DMS153 treated with DMSO at 0.1 percent for 48 hours (cell line): ENCODE data around the gene NKAIN2.
A peak's percentile ranks its signal among the peaks of the same experiment; 100 is the strongest.
"Not testable (repeated sequence)": the region's sequence is repeated elsewhere in the genome, so short reads cannot be mapped to it uniquely, and the experiment has no call there.

Experiments
- DNase-seq: peaks from one replicate; lab custom pipeline; 2025; ENCODE audit not compliant: unreplicated experiment; lab: John Stamatoyannopoulos, UW

Gene NKAIN2

DNA sequence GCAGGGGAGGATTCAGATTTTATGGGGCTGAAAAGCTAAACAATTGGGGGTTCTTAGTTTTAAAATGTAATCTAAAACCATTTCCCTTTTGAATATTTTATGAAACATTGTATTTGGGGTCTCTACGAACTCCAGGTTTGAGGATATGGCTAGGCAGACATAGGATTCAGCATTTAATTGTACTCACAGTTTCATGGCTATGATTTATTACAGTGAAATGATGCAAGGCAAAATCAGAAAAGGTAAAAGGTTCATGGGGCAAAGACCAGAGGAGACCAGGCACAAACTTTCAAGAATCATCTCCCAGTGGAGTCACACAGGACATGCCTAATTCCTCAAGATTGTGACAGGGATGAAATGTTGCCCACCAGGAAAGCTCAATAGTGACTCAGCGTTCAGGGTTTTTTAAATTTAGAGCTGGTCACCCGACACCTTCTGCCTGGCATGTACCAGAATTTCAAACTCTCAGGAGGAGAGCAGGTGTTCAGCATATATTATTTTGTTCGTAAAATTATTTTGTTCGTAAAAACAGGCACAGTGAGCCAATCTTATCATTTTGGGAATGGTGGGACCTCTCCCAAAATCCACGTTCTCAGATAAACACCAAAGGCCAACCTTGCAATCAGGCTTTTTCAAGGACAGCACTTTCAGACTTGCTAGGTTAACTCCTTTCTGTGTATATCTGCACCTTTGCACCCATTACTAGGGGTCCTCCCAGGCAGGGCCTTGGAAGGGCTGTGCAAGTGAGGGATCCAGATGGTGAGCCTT lies 270.3 kb downstream of the NKAIN2 start:
- no peak for DNase-seq

DNA sequence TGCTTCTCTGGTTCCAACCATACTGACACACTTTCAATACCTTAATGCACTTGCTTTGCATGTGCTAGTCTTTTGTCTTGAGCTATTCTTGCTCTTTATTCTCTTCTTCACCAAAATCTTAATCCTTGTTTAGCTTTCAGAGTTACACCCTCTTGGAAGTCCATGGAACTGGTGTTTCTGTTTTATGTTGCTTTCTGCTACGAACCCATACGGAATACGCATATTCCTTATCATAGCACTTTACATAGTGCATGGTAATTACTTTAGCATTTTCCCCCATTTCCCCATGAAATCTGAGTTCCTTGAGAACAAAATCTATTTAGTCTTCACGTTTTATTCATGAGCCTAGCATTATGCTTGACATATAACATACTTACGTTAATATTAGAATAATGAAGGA lies 270.9 kb downstream of the NKAIN2 start:
- no peak for DNase-seq

DNA sequence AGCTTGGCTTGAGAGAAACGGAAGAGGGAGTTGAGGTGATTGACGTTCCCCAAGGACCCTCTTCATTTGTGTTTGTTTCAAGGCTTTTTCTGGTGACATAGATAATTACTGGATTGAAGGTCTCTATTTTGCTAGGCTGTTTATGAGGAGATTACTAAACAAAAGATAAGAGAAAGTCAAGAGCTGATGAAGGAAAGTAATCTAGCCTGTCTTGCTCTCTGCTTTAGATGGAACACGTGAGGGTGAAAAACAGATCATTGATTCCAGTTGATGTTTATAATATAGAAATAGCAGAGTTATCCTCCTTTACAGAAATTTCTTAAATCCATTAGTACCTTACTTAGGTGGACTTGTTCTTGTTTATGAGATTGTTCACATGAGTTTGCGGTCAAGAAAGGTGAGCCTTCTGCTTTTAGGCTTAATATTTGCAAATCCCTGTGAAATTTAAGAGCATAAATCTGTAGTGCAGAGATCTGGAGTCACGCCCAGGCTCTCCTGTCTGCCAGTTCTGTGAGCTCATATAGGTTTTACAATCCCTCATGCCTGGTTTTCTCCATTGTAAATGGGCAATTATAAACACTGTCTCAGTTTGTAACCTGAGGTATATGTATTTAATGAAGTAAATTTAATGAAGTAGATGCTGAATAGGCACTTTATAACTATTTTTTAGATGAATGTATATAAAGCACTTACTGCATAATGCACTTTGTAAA lies 272.8 kb downstream of the NKAIN2 start:
- peak; percentile 76 for DNase-seq

DNA sequence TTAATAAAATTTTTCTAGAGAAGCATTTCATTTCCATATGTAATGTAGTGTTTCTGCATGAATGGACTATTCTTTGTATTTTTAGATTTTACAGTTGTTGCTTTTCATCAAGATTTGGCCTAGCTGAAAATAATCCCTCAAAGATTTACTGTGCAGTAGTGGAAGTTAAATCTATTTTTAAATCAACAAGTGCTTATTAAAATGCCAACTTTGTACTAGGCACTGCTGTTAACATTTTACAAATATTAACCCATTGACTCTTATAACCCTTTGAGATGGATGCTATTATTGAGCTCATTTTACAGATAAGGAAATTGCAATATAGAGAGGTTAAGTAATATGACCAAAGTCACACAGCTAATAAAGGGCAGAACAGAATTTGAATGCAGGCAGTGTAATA lies 274.5 kb downstream of the NKAIN2 start:
- DNase-seq: no peak

DNA sequence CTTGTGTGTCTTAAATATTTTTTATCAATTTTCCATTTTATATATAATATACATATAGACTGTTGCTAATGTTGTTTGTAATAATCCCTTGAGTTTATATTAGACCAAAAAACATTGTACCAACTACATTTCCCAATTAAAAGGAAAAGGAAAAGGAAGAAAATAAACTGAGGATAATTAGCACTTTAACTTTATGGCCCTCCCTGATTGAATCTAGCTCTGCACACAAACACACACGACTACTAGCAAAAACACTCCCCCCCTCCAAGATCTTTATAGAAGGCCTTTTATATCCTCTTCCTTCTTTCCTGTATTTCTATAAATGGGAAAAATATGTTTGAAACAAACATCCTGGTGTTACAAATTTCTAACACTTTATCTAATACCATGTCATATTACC lies 276.8 kb downstream of the NKAIN2 start:
- no peak for DNase-seq

DNA sequence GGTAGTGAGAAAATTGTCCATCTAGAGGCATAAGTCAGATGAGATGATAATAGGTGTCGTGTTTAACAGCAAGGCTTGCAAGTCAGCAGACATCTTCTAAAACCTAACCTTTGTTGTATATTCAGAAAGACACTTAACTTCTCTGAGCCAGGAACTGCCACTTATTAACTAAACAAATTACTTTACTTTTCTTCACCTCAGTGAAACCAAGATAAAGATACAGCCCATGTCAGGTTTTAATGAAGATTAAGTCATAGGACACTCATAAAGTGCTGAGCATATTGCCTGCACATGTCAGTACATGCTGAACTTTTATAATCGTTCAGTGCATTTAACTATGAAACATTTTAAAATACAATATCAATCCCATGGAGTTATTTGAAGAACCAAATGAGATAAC lies 286.8 kb downstream of the NKAIN2 start:
- DNase-seq: no peak

DNA sequence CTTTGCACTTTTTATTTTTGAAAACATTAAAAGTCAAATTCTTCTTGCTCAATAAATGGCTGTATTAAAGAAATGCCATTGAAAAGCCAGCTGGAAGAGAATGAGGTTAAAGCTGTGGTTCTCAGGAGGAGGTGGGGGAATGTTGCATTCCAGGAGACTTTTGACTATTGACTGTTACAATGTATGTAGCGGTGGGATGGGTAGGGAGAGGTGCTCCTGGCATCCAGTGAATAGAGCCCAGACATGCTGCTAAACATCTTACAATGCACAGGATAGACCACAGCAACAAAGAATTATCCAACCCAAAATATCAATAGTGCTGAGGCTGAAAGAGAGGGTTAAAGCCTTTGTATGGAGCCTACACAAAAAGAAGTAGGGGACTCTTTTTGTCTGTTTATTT lies 295.9 kb downstream of the NKAIN2 start:
- DNase-seq: no peak

DNA sequence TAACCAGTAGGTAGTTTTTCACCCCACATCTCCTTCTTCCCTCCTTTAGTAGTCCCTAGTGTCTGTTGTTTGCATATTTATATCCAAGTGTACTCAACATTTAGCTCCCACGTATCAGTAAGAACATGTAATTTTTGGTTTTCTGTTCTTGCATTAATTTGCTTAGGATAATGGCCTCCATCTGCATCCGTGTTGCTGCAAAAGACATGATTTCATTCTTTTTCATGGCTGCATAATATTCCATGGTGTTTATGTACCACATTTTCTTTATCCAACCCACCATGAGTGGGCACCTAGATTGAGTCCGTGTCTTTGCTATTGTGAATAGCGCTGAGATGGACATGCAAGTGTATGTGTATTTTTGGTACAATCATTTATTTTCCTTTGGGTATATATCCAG lies 306.8 kb downstream of the NKAIN2 start:
- DNase-seq: no peak

DNA sequence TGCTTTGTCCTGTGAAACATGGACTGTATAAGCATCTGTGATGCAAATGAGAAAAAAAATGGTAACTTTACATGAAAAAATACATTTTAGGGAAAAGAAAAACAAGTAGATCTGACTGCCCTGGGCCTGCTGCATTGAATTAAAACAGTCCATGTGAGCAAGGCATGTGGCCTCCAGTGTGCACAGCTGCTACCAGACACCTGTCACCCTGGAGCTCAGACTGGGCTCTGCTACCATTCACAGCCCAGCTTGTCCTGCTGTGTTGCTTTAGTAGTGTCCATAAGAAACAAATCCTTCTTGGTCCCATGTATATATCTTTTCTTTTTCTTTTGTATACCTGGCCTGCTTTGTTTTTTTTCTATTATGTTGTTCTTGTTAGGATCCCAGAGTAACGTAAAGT lies 315.9 kb downstream of the NKAIN2 start:
- peak; percentile 24 for DNase-seq

DNA sequence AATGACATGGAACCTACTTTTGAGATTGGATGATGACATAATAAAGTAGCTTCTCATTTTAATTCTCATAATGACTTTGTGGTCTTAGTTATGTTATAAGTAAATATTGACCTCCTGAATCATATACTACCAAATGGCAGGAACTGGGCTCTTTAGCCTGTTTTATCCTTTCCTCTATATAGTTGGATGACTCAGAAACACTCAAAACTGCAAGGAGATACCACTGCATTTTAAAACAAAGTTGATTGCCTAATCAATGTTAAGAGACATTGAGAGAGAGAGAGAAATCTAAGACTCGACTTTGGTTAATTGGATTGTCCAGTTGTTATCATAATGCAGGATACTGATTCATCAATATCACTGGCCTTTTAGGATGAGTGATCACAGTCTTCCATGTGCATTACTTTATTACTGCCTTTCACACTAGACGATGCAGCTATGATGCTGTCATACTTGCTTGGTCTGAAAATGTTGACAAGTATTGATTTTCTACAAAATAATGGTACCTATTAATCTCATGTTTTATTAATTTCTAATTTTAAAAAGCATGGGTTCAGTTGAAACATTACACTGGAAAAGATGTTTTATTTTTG lies 320.0 kb downstream of the NKAIN2 start:
- DNase-seq: no peak

DNA sequence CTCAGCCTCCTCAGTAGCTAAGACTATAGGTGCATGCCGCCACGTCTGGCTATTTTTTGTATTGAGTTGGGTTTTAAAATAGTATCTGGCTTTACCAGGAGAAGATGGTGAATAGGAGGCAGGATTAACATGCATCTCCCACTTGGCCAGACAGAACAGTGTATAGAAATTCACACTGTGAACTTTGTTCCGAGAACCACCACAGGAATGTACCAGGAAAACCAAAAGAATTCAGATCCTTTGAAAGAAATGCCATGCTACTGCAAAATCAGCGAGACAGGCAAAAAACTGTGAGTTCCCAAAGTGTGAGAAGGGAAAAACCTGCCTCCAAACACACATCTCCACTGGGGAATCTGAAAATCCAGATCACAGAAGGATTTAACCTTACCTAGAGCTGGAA lies 327.6 kb downstream of the NKAIN2 start:
- no peak for DNase-seq

DNA sequence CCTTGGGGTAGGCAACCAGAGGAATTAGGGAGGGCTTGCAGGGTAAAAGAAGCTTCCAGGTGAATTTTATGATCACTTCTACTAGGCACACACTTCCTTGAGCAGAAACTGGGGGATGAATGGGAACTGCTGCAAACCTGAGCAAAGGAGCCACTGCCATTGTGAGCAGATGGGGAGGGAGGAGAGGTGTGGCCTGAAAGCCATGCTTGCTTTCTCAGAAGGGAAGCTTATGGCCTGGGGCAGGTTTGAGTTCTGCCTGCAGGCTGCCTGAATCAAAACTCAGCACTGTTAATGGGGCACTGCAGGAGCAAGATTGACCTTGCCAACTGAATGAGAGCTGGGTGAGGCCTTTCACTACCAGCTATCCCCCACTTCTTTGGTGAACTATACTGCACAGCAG lies 328.1 kb downstream of the NKAIN2 start:
- DNase-seq: no peak

DNA sequence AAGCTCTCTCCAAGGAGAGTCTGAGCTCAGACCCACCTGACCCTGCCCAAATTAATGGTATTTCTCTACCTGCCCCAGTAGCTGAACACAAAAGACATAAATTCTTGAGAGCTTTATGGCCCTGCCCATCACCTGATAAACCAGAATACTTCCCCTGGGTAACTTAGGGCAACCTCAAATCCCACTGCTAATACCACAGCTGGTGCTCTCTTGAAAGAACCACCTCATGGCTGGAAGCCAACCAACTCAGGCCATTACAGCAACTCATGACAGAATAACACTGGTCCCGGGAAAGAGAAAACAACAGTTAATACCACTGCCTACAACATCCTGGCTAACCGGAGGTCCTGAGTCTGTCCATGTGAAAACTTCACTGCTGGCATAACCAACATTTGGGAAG lies 328.6 kb downstream of the NKAIN2 start:
- no peak for DNase-seq

DNA sequence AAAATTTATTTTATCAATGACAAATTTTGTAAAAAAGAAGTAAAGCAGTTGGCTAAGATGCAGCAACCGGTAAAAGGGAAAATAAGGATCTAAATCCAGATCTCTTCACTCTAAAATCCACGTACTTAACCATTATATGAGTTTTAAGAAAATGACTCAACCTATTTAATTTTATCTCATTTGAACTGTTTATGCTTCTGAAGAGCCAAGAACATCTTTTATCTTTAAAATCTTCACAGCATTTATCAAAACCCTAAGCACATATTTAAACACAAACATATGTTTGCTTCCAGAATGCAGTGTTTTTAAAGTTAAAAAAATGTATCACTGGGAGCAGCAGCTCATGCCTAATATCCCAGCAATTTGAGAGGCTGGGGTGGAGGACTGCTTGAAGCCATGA lies 339.2 kb downstream of the NKAIN2 start:
- DNase-seq: no peak

DNA sequence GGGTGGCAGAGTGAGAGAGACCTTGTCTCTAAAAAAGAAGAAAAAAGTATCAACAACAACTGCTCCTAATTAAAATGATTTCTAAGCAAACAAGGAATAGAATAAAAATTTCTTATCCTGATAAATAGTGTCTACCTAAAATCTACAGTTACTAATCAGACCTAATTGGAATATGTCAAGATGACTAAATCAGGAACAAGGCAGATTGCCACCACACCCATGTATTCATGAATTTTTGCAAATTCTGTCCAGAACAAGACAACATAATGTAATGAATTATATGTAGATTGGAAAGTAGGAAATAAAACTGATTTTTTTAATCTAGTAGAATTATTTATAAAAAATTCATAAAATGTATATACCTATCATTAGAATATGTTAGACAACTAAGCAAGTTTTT lies 339.8 kb downstream of the NKAIN2 start:
- DNase-seq: no peak

DNA sequence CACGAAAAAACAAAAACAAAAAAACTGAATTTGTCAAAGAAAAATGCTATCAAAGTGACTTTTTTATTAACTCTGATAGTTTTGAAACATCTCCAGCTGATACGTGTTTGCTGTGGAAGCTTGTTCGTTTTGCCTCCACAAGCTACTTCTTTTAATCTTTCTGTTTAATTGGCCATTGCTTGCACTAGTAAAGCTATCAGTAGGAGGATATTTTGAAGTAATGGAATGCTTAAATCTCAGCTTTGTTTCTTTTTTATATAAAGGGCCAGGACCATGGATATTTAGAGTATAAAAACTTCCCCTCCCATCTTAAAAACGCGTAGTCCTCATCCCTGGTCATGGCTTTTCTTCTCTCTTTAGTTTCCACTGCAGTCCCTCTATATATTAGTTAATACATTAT lies 344.0 kb downstream of the NKAIN2 start:
- DNase-seq: no peak

DNA sequence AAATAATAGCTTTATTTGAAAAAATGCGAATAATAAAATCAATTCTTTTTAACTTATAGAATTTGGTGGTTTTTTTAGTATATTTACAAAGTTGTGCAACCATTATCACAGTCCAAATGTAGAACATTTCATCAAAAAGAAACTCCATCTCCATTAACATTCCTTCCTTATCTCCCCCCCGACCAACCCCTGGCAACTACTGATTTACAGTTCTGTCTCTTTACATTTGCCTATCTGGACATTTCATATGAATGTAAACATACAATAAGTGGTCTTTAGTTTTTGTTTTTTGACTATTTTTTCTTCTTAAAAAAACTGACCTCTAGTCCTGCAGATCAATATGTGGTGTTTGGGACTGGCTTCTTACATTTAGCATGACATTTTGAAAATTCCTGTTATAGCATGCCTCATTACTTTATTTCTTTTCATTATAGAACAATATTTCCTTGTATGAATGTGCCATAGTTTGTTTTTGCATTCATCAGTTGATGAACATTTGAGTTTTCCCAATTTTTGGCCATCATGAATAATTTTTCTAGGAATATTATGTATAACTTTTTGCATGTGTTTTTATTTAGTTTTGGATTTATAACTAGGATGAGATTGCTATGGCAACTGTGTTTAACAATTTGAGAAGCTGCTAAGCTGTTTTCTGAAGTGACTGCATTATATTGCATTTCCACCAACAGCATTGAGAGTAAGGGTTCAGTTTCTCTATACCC lies 344.7 kb downstream of the NKAIN2 start:
- no peak for DNase-seq

DNA sequence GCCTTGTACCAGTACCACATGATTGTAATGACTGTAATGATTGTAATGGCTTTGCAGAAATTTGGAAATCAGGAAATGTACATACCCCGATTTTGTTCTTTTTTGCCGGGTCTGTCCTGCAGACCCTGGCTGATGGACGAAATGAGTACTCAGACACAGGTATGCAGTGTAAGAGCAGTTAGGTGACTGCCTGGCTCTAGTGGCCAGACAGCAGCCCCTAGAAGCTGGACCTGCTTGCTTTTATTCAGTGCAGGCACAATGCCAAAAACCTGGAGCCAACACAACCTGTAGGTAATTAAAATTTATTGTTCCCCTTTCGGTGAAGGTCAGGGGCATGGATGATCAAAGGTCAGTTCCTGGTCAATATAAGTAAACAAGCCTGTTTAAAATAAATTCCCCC lies 346.0 kb downstream of the NKAIN2 start:
- no peak for DNase-seq

DNA sequence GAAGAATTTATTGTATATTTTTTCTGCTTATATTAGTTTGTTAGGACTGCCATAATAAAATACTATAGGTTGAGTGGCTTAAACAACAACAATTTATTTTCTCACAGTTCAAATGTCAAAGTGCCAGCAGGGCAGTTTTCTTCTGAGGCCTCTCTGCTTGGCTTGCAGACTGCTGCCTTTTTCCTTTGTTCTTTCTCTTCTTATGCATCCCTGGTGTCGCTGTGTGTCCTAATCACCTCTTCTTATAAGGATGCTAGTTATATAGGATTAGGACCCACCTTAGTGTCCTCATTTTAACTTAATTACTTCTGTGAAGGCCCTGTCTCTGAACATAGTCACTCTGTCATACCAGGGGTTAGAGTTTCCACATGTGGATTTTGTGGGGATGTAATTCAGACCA lies 354.4 kb downstream of the NKAIN2 start:
- DNase-seq: no peak

DNA sequence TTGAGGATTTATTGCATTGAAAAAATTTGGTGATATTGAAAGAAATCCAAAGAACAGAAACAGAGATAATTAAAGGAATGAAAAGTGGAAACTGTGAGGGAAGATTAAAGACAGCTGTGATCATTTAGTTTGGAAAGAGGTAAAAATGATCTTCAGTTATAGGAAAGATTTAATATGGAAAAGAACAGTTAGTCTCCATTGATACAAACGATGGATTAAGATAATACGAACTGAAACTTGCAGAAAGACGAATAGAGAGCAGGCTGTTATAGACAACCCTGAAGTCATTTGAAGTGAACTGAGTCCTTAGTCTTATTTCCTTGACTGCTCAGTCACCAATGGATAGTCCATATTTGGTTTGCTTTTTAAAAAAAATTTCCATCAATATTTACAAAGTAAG lies 360.0 kb downstream of the NKAIN2 start:
- no peak for DNase-seq

DNA sequence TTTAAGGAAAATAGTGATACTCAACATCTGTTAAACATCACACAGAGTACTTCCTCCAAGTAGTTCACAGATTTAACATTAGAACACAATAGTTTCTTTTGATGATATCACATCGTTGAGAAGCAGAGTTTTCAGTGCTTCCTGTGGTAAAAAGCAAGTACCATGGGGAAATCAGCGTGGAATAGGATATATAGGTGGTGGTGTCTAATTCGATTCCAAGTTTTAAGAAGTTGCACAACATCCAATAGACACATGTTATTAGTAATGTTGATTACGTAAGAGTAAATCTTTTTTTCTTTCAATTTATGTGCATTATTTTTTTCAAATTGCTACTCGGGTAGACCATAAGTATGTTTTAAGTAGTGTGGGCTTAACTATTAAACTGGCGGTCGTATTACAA lies 360.7 kb downstream of the NKAIN2 start:
- no peak for DNase-seq

DNA sequence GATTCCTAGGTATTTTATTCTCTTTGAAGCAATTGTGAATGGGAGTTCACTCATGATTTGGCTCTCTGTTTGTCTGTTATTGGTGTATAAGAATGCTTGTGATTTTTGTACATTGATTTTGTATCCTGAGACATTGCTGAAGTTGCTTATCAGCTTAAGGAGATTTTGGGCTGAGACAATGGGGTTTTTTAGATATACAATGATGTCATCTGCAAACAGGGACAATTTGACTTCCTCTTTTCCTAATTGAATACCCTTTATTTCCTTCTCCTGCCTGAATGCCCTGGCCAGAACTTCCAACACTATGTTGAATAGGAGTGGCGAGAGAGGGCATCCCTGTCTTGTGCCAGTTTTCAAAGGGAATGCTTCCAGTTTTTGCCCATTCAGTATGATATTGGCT lies 363.6 kb downstream of the NKAIN2 start:
- DNase-seq: not testable (repeated sequence)
